HCT116 (cell line): ENCODE results near the gene TK2. TPM values are rescaled to one million over a fixed set of nuclear protein-coding genes. Genes with fewer than 3 reads are reported as not detected.

Source experiments
- ATAC-seq: fragments of 200-7000 bp; cut with Tn5 transposase; 2 replicates; pipeline ENCODE4 v1.9.1; 2020; ENCODE audit warnings: mild to moderate bottlenecking, moderate library complexity
- BruUV-seq: library from RNA; stranded (reverse); fragments of 400-500 nt; replicated peaks from 2 replicates; lab custom pipeline; 2021; lab: Mats Ljungman, UMichigan
- CTCF ChIA-PET: fragments of 300-600 bp; sonication (Branson Sonifier 250); formaldehyde crosslinking; loops from one replicate; lab custom pipeline; 2021; ENCODE audit warnings: antibody characterized with exemption; lab: Charles Lee
- POLR2A ChIA-PET: fragments of 300-600, 350-600 bp; sonication (Branson Sonifier 250); formaldehyde crosslinking; loops from one replicate; lab custom pipeline; 2021; ENCODE audit warnings: antibody characterized with exemption; lab: Charles Lee
- RAD21 ChIA-PET, 2 experiments: fragments of 300-600 bp; sonication (Branson Sonifier 250); formaldehyde crosslinking; loops; one replicate each; lab custom pipeline; 2023; ENCODE audit warnings: low total read pairs in 2 of 2; ENCODE audit not compliant: uncharacterized antibody in 2 of 2, unreplicated experiment in 2 of 2, low non-redundant PET in 1 of 2; lab: Charles Lee
- DNase-seq: peaks from one replicate; pipeline ENCODE4 v3.0.0-alpha.2; 2010; ENCODE audit warnings: low read depth, low spot score
- H2AFZ ChIP-seq: fragments of 200-600 bp; shearing (Covaris generic), sonication (generic); 2 replicates; pipeline ENCODE4 v1.6.1; 2017; ENCODE audit warnings: low read depth, mixed run types, mixed read lengths, antibody characterized with exemption, low read length; ENCODE audit not compliant: poor library complexity, severe bottlenecking
- H3K27ac ChIP-seq: 2 replicates; pipeline ENCODE4 v1.5.1; 2012; ENCODE audit warnings: low read depth, low read length
- H3K27me3 ChIP-seq: fragments of 200-600 bp; sonication (generic); 2 replicates; pipeline ENCODE4 v1.6.1; 2016; ENCODE audit warnings: mixed run types, low read length, mixed read lengths; ENCODE audit not compliant: insufficient read depth
- H3K36me3 ChIP-seq, 2 experiments: fragments of 200-500 bp in 1 of 2; fragments of 200-600 bp in 1 of 2; sonication (Bioruptor generic) in 1 of 2; sonication (generic) in 1 of 2; 2 replicates each; pipeline versions ENCODE4 v1.5.1 to v1.6.1; 2014 to 2016; ENCODE audit warnings: low read length in 2 of 2, inconsistent platforms in 1 of 2, mixed read lengths in 1 of 2, mixed run types in 1 of 2; ENCODE audit not compliant: insufficient read depth in 2 of 2, control insufficient read depth in 1 of 2
- H3K4me1 ChIP-seq, 2 experiments: fragments of 200-600 bp in 1 of 2; sonication (generic) in 1 of 2; 2 replicates each; pipeline versions ENCODE4 v1.5.1 to v1.6.1; 2012 to 2017; ENCODE audit warnings: low read length in 2 of 2, inconsistent platforms in 1 of 2, mild to moderate bottlenecking in 1 of 2, mixed read lengths in 1 of 2, mixed run types in 1 of 2, moderate library complexity in 1 of 2; ENCODE audit not compliant: insufficient read depth in 2 of 2, control insufficient read depth in 1 of 2
- H3K4me2 ChIP-seq: fragments of 200-600 bp; sonication (generic); 2 replicates; pipeline ENCODE4 v1.6.1; 2017; ENCODE audit warnings: mixed run types, low read length, mixed read lengths
- H3K4me3 ChIP-seq, 2 experiments: fragments of 200-600 bp in 1 of 2; sonication (generic) in 1 of 2; replicated peaks in 1 of 2; 2 replicates each; pipeline ENCODE4 v1.5.1; 2011 to 2016; ENCODE audit warnings: low read length in 2 of 2, control low read depth in 1 of 2, low read depth in 1 of 2, mild to moderate bottlenecking in 1 of 2, mixed read lengths in 1 of 2, mixed run types in 1 of 2
- H3K79me2 ChIP-seq: fragments of 200-600 bp; sonication (generic); 2 replicates; pipeline ENCODE4 v1.6.1; 2017; ENCODE audit warnings: mild to moderate bottlenecking, mixed run types, low read length, moderate library complexity, mixed read lengths; ENCODE audit not compliant: insufficient read depth
- H3K9ac ChIP-seq: fragments of 200-600 bp; sonication (generic); 2 replicates; pipeline ENCODE4 v1.6.1; 2016; ENCODE audit warnings: low read length, mixed read lengths
- H3K9me2 ChIP-seq: fragments of 200-600 bp; sonication (generic), shearing (Covaris generic); 2 replicates; pipeline ENCODE4 v1.6.1; 2017; ENCODE audit warnings: mixed run types, mild to moderate bottlenecking, moderate library complexity; ENCODE audit not compliant: insufficient read depth
- H3K9me3 ChIP-seq, 2 experiments: fragments of 200-500 bp in 1 of 2; fragments of 200-600 bp in 1 of 2; sonication (Bioruptor generic) in 1 of 2; sonication (generic) in 1 of 2; 2 replicates each; pipeline ENCODE4 v1.6.1; 2014 to 2017; ENCODE audit warnings: low read length in 2 of 2, mixed read lengths in 2 of 2, inconsistent platforms in 1 of 2, low read depth in 1 of 2, mild to moderate bottlenecking in 1 of 2, mixed run types in 1 of 2, moderate library complexity in 1 of 2; ENCODE audit not compliant: control insufficient read depth in 1 of 2, insufficient read depth in 1 of 2
- H4K20me1 ChIP-seq: fragments of 200-600 bp; sonication (generic), shearing (Covaris generic); 2 replicates; pipeline ENCODE4 v1.6.1; 2017; ENCODE audit warnings: mixed run types, mild to moderate bottlenecking, moderate library complexity; ENCODE audit not compliant: insufficient read depth
- CEBPB ChIP-seq: IDR thresholded peaks from 2 replicates; pipeline ENCODE4 v1.6.1; 2012; ENCODE audit warnings: low read depth
- CTCF ChIP-seq, 3 experiments: fragments of 200-600 bp in 1 of 3; sonication (generic) in 1 of 3; IDR thresholded peaks in 2 of 3; conservative IDR thresholded peaks in 1 of 3; 2 replicates each; pipeline ENCODE4 v1.5.1; 2012 to 2017; ENCODE audit warnings: low read depth in 2 of 3, low read length in 2 of 3, antibody characterized with exemption in 1 of 3, borderline replicate concordance in 1 of 3, control low read depth in 1 of 3, mild to moderate bottlenecking in 1 of 3, mixed read lengths in 1 of 3, mixed run types in 1 of 3, moderate library complexity in 1 of 3; ENCODE audit not compliant: insufficient read depth in 1 of 3
- MAX ChIP-seq: IDR thresholded peaks from 2 replicates; pipeline ENCODE4 v1.6.1; 2012
- POLR2A ChIP-seq: IDR thresholded peaks from 2 replicates; pipeline ENCODE4 v1.7.0; 2011; ENCODE audit warnings: borderline replicate concordance; ENCODE audit not compliant: insufficient read depth, insufficient read length; ENCODE audit errors: extremely low read depth
- RAD21 ChIP-seq: IDR thresholded peaks from 2 replicates; pipeline ENCODE4 v1.6.1; 2012; ENCODE audit warnings: low read depth, mild to moderate bottlenecking
- SIN3A ChIP-seq: IDR thresholded peaks from 2 replicates; pipeline ENCODE4 v1.6.1; 2012; ENCODE audit warnings: low read depth
- SP1 ChIP-seq: IDR thresholded peaks from 2 replicates; pipeline ENCODE4 v1.6.1; 2012; ENCODE audit warnings: low read depth
- SRF ChIP-seq: IDR thresholded peaks from 2 replicates; pipeline ENCODE4 v1.6.1; 2012; ENCODE audit warnings: low read depth
- YY1 ChIP-seq: IDR thresholded peaks from 2 replicates; pipeline ENCODE4 v1.6.1; 2011; ENCODE audit warnings: low read length, low read depth, moderate library complexity, mild to moderate bottlenecking; ENCODE audit not compliant: insufficient replicate concordance; ENCODE audit errors: extremely low read depth
- ZBTB33 ChIP-seq: IDR thresholded peaks from 2 replicates; pipeline ENCODE4 v1.6.1; 2011; ENCODE audit warnings: mild to moderate bottlenecking, low read length, moderate library complexity; ENCODE audit not compliant: insufficient replicate concordance; ENCODE audit errors: extremely low read depth
- ZFX ChIP-seq: fragments of 450-650 bp; IDR thresholded peaks from 2 replicates; pipeline ENCODE4 v1.6.1; 2017
- intact Hi-C: fragments of 100-400 bp; cut with micrococcal nuclease; formaldehyde crosslinking; loops from 2 replicates; pipeline ENCODE4 v1.10.0; 2022
- total RNA-seq: library from RNA; stranded (reverse); gene quantifications from one replicate; pipeline ENCODE4 v1.2.1, GENCODE V29; 2021; ENCODE audit not compliant: unreplicated experiment

Gene TK2
- total RNA-seq, 1 experiment from 2014 or later: 15.4 TPM

GRCh38 chr16:66481943-66482390 is 68.0 kb downstream of the TK2 start:
- no TSS peak for BruUV-seq
- H3K79me2 ChIP-seq: no peaks in the 10 kb centered on the region

GRCh38 chr16:66481081-66481942 is 68.6 kb downstream of the TK2 start:
- no peak overlapping the region for H3K4me2 ChIP-seq
- no peak overlapping the region for H3K9ac ChIP-seq
- no peaks in the 10 kb centered on the region for H3K27me3 ChIP-seq
- ChIA-PET POLR2A (no interaction called here), CTCF (interaction anchor here (1.8 to 2.8 kb wide), 3 partner anchors 73 to 75 kb away, joined by 5 to 14 read pairs (median 10); no protein-coding TSS in a partner anchor), RAD21 (no interaction called here)
- BruUV-seq: no TSS peak
- ATAC-seq (no peak), DNase-seq (no peak)
- intact Hi-C loops: loop anchor here (5.0 kb wide), 2 partner anchors 124 to 139 kb away; no protein-coding TSS in a partner anchor
- no peak for TF ChIP-seq CTCF (IDR thresholded peaks at IDR 0.05 in 2 of 3, conservative IDR thresholded peaks at IDR 0.05 in 1 of 3; ENCODE audit: borderline replicate concordance in 1 of 3, insufficient read depth in 1 of 3, low read depth in 2 of 3, low read length in 2 of 3)
- TF ChIP-seq MAX: no peak
- TF ChIP-seq SRF: no peak
- no peak for TF ChIP-seq RAD21
- TF ChIP-seq SP1: no peak
- no peak for TF ChIP-seq POLR2A
- TF ChIP-seq YY1: no peak
- TF ChIP-seq CEBPB: no peak
- TF ChIP-seq SIN3A: no peak
- TF ChIP-seq ZBTB33: no peak
- no peak overlapping the region for H2AFZ ChIP-seq
- peaks cover 10 to 25% of the 10 kb centered on the region in 2 experiments for H3K4me1 ChIP-seq
- no peaks in the 10 kb centered on the region for H3K79me2 ChIP-seq
- H3K36me3 ChIP-seq: no peaks in the 10 kb centered on the region
- H3K4me3 ChIP-seq: no peak overlapping the region
- no peaks in the 10 kb centered on the region for H4K20me1 ChIP-seq
- H3K9me2 ChIP-seq: no peaks in the 10 kb centered on the region
- H3K9me3 ChIP-seq: no peaks in the 10 kb centered on the region
- H3K27ac ChIP-seq: no peak overlapping the region

More at GRCh38 chr16:66481943-66482390, 68.0 kb downstream of the TK2 start:
- Histone ChIP-seq H3K9me2 (no peaks in the 10 kb centered on the region), H3K4me2 (no peak overlapping the region)
- no peak for TF ChIP-seq CEBPB
- TF ChIP-seq ZFX: no peak
- no peak for TF ChIP-seq SIN3A
- TF ChIP-seq POLR2A: no peak
- TF ChIP-seq MAX: no peak
- TF ChIP-seq, all 23 proteins: peak for 0
- no peaks in the 10 kb centered on the region for H4K20me1 ChIP-seq
- no peak overlapping the region for H3K4me3 ChIP-seq
- ChIA-PET CTCF (interaction anchor here (1.1 to 2.8 kb wide), 3 partner anchors 74 to 137 kb away, joined by 3 to 14 read pairs (median 5); no protein-coding TSS in a partner anchor), POLR2A (no interaction called here), RAD21 (interaction anchor here (1.3 kb wide), 2 partner anchors 75 kb away, joined by 4 to 9 read pairs; no protein-coding TSS in a partner anchor)
- no peaks in the 10 kb centered on the region for H3K36me3 ChIP-seq
- peaks cover 6 to 20% of the 10 kb centered on the region in 2 experiments; a peak in 3 of 4 replicates for H3K4me1 ChIP-seq
- no peaks in the 10 kb centered on the region for H3K27me3 ChIP-seq
- no peak overlapping the region for H3K27ac ChIP-seq
- no peaks in the 10 kb centered on the region for H3K9me3 ChIP-seq
- no peak for DNase-seq
- intact Hi-C loops: loop anchor here (5.0 kb wide), 2 partner anchors 125 to 140 kb away; no protein-coding TSS in a partner anchor
- ATAC-seq: no peak
- H2AFZ ChIP-seq: no peak overlapping the region
- H3K9ac ChIP-seq: no peak overlapping the region
